ENCODE data around the gene TENT5C.

Gene TENT5C

GRCh38 chr1:117653732-117654492 is 48.1 kb downstream of the TENT5C start:
- Histone ChIP-seq H3K4me1 (ENCODE audit: low read depth, poor library complexity, severe bottlenecking) (peaks cover 73% of the 10 kb centered on the region), H3K9ac (peak overlapping the region; percentile 44; the same call in 1 of the 2 replicates), H3K27me3 (ENCODE audit: insufficient read depth, low read depth) (no peaks in the 10 kb centered on the region), H4K20me1 (ENCODE audit: insufficient read depth) (no peaks in the 10 kb centered on the region), H3K4me2 (peak overlapping the region; percentile 42; the same call in 1 of the 2 replicates), H3K27ac (peak overlapping the region; percentile 91), H2AFZ (ENCODE audit: low read depth) (no peak overlapping the region), H3K79me2 (ENCODE audit: insufficient read depth, low read depth) (no peaks in the 10 kb centered on the region), H3K4me3 (IDR thresholded peaks at IDR 0.05; ENCODE audit: insufficient read depth, low read depth, low read length) (no peak overlapping the region), H3K36me3 (ENCODE audit: insufficient read depth) (no peaks in the 10 kb centered on the region)
- no peak for TF ChIP-seq CTCF (conservative IDR thresholded peaks at IDR 0.05; ENCODE audit: low read depth, low read length)

GRCh38 chr1:117654493-117655219 is 48.8 kb downstream of the TENT5C start:
- Histone ChIP-seq H3K27me3 (ENCODE audit: insufficient read depth, low read depth) (no peaks in the 10 kb centered on the region), H3K4me3 (IDR thresholded peaks at IDR 0.05; ENCODE audit: insufficient read depth, low read depth, low read length) (no peak overlapping the region), H2AFZ (ENCODE audit: low read depth) (no peak overlapping the region), H3K79me2 (ENCODE audit: insufficient read depth, low read depth) (no peaks in the 10 kb centered on the region), H3K36me3 (ENCODE audit: insufficient read depth) (no peaks in the 10 kb centered on the region), H3K9ac (peak overlapping the region; percentile 51; the same call in 1 of the 2 replicates), H3K27ac (peak overlapping the region; percentile 91), H3K4me1 (ENCODE audit: low read depth, poor library complexity, severe bottlenecking) (peaks cover 80% of the 10 kb centered on the region), H3K4me2 (peak overlapping the region; percentile 42; the same call in 1 of the 2 replicates), H4K20me1 (ENCODE audit: insufficient read depth) (no peaks in the 10 kb centered on the region)
- no peak for TF ChIP-seq CTCF (conservative IDR thresholded peaks at IDR 0.05; ENCODE audit: low read depth, low read length)

- no peaks in the 10 kb centered on the region for H3K36me3 ChIP-seq (ENCODE audit: insufficient read depth)
- peaks cover 86% of the 10 kb centered on the region for H3K4me1 ChIP-seq (ENCODE audit: low read depth, poor library complexity, severe bottlenecking)
- H3K4me2 ChIP-seq: peak overlapping the region; percentile 42; the same call in 1 of the 2 replicates
- peak overlapping the region; percentile 51; the same call in 1 of the 2 replicates for H3K9ac ChIP-seq
- no peaks in the 10 kb centered on the region for H3K27me3 ChIP-seq (ENCODE audit: insufficient read depth, low read depth)
- H3K4me3 ChIP-seq (IDR thresholded peaks at IDR 0.05; ENCODE audit: insufficient read depth, low read depth, low read length): no peak overlapping the region
- TF ChIP-seq CTCF (conservative IDR thresholded peaks at IDR 0.05; ENCODE audit: low read depth, low read length): no peak
- H3K27ac ChIP-seq: peak overlapping the region; percentile 91
- H2AFZ ChIP-seq (ENCODE audit: low read depth): no peak overlapping the region
- no peaks in the 10 kb centered on the region for H4K20me1 ChIP-seq (ENCODE audit: insufficient read depth)
- H3K79me2 ChIP-seq (ENCODE audit: insufficient read depth, low read depth): no peaks in the 10 kb centered on the region
These were observed 49.4 kb downstream of the TENT5C start for GRCh38 chr1:117655220-117655577.

- H3K27me3 ChIP-seq (ENCODE audit: insufficient read depth, low read depth): no peaks in the 10 kb centered on the region
- H3K36me3 ChIP-seq (ENCODE audit: insufficient read depth): no peaks in the 10 kb centered on the region
- H3K27ac ChIP-seq: peak overlapping the region; percentile 91
- no peaks in the 10 kb centered on the region for H3K79me2 ChIP-seq (ENCODE audit: insufficient read depth, low read depth)
- H3K9ac ChIP-seq: peak overlapping the region; percentile 51; the same call in 1 of the 2 replicates
- no peak overlapping the region for H3K4me3 ChIP-seq (IDR thresholded peaks at IDR 0.05; ENCODE audit: insufficient read depth, low read depth, low read length)
- H3K4me1 ChIP-seq (ENCODE audit: low read depth, poor library complexity, severe bottlenecking): peaks cover 94% of the 10 kb centered on the region
- no peak overlapping the region for H2AFZ ChIP-seq (ENCODE audit: low read depth)
- TF ChIP-seq CTCF (conservative IDR thresholded peaks at IDR 0.05; ENCODE audit: low read depth, low read length): no peak
- H3K4me2 ChIP-seq: peak overlapping the region; percentile 57; the same call in 1 of the 2 replicates
- H4K20me1 ChIP-seq (ENCODE audit: insufficient read depth): no peaks in the 10 kb centered on the region
These were observed 50.4 kb downstream of the TENT5C start for GRCh38 chr1:117656202-117656641.

All from KMS-11 (cell line).